BE2C (cell line): ENCODE results near the gene GHDC.

Experiments
- DNase-seq: peaks from one replicate; pipeline ENCODE4 v3.0.0-alpha.2; 2020
- H3K27me3 ChIP-seq: fragments of 250-450 bp; sonication (Bioruptor Pico); 2 replicates; pipeline ENCODE4 v1.5.1; 2020; ENCODE audit warnings: mild to moderate bottlenecking
- H3K36me3 ChIP-seq: fragments of 250-450 bp; sonication (Bioruptor Pico); 2 replicates; pipeline ENCODE4 v1.5.1; 2020; ENCODE audit warnings: mild to moderate bottlenecking
- H3K4me1 ChIP-seq: fragments of 250-450 bp; sonication (Bioruptor Pico); 2 replicates; pipeline ENCODE4 v1.5.1; 2020
- H3K4me3 ChIP-seq: 2 replicates; pipeline ENCODE4 v1.5.1; 2011; ENCODE audit warnings: low read depth, low read length
- H3K9me3 ChIP-seq: fragments of 250-450 bp; sonication (Bioruptor Pico); 2 replicates; pipeline ENCODE4 v1.5.1; 2020
- TF ChIP-seq, protein P1 (sequence below): IDR thresholded peaks from 2 replicates; pipeline ENCODE4 v1.5.1; 2012; ENCODE audit warnings: mild to moderate bottlenecking, low read depth, low read length

Gene GHDC

DNA sequence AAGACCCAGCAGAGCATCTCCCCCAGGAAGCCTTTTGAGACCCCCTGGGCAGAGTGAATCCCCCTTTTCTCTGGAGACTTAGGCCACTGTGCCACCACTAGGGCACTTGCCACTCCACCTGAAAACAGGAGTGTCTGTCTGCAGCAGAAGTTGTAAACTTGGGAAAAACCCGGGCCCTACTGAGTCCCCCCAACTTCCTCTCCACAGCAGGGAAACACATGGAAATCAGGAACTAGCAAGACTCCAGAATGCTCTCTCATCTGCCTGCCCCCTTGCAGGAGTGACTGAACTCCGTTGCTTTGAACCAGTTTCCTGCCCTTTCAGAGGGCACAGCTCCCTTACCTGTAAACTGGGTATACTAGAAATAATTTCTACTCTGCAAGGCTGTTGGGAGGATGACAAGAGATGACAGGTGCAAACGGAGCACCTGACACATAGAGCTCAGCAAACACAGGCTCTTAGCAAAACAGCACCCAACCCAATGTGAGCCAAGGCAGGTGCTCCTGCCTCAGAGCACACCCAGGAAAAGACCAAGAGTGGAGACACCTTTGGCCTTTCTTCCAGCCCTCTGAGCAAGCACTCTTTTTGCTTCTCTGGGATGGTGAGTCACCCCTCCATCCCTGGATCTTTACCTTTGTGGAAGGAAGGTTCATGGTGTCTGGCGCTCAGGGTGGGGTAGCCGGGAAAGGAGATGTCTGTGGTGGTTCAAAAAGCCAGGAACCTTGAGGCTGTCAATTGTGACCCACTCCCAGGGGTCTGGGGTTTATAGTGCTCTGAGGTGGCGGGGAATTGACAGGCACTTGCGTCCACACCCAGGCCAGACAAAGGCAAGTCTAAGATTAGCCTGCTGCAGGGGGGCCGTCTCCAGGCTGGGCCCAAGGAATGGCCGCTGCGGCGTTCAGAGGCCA lies 9.3 kb downstream of the GHDC start, which contains the start of gene HCRT:
TSS of gene HCRT (minus strand) at position 740 of the 908 bp plus-strand sequence. CDS start at position 653, 87 bp downstream.
- Histone ChIP-seq H3K36me3 (no peaks in the 10 kb centered on the region), H3K27me3 (no peaks in the 10 kb centered on the region), H3K9me3 (no peaks in the 10 kb centered on the region), H3K4me1 (no peaks in the 10 kb centered on the region), H3K4me3 (no peak within 1 kb of the TSS)
- TF ChIP-seq, protein P1, sequence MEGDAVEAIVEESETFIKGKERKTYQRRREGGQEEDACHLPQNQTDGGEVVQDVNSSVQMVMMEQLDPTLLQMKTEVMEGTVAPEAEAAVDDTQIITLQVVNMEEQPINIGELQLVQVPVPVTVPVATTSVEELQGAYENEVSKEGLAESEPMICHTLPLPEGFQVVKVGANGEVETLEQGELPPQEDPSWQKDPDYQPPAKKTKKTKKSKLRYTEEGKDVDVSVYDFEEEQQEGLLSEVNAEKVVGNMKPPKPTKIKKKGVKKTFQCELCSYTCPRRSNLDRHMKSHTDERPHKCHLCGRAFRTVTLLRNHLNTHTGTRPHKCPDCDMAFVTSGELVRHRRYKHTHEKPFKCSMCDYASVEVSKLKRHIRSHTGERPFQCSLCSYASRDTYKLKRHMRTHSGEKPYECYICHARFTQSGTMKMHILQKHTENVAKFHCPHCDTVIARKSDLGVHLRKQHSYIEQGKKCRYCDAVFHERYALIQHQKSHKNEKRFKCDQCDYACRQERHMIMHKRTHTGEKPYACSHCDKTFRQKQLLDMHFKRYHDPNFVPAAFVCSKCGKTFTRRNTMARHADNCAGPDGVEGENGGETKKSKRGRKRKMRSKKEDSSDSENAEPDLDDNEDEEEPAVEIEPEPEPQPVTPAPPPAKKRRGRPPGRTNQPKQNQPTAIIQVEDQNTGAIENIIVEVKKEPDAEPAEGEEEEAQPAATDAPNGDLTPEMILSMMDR, result no peak
- no peak for DNase-seq

GRCh38 chr17:42183741-42184711 lies 10.3 kb downstream of the GHDC start:
- Histone ChIP-seq H3K27me3 (no peaks in the 10 kb centered on the region), H3K4me1 (no peaks in the 10 kb centered on the region), H3K36me3 (no peaks in the 10 kb centered on the region), H3K4me3 (peak overlapping the region; percentile 38), H3K9me3 (no peaks in the 10 kb centered on the region)
- peak; percentile 67 for DNase-seq
- TF ChIP-seq, protein P1, result peak; percentile 37

- H3K4me1 ChIP-seq, result no peaks in the 10 kb centered on the region
- no peaks in the 10 kb centered on the region; the same call in 1 of the 2 replicates for H3K36me3 ChIP-seq
- no peaks in the 10 kb centered on the region for H3K27me3 ChIP-seq
- TF ChIP-seq, protein P1, result no peak
- DNase-seq, result no peak
- no peak overlapping the region for H3K4me3 ChIP-seq
- H3K9me3 ChIP-seq, result no peaks in the 10 kb centered on the region
Measured at GRCh38 chr17:42182927-42183734, 11.2 kb downstream of the GHDC start.

DNA sequence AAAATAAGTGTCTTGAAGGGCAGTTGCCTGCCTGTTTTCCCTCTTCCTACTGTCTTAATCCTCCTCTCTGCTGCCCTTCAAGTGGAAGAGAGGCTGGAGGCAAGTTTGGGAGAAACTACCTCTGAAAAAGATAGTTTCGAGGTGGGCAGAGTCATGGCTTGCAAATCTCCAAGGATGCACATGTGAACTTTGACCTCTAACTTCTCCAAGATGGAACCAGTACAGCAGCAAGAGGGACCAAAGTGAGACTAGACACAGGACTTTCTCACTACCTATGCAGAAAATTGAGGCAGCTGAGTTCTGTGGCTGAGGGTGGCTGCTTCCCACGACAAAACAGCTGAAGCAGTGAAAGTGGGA lies 12.5 kb downstream of the GHDC start:
- DNase-seq, result no peak
- TF ChIP-seq, protein P1, result no peak
- no peaks in the 10 kb centered on the region for H3K27me3 ChIP-seq

DNA sequence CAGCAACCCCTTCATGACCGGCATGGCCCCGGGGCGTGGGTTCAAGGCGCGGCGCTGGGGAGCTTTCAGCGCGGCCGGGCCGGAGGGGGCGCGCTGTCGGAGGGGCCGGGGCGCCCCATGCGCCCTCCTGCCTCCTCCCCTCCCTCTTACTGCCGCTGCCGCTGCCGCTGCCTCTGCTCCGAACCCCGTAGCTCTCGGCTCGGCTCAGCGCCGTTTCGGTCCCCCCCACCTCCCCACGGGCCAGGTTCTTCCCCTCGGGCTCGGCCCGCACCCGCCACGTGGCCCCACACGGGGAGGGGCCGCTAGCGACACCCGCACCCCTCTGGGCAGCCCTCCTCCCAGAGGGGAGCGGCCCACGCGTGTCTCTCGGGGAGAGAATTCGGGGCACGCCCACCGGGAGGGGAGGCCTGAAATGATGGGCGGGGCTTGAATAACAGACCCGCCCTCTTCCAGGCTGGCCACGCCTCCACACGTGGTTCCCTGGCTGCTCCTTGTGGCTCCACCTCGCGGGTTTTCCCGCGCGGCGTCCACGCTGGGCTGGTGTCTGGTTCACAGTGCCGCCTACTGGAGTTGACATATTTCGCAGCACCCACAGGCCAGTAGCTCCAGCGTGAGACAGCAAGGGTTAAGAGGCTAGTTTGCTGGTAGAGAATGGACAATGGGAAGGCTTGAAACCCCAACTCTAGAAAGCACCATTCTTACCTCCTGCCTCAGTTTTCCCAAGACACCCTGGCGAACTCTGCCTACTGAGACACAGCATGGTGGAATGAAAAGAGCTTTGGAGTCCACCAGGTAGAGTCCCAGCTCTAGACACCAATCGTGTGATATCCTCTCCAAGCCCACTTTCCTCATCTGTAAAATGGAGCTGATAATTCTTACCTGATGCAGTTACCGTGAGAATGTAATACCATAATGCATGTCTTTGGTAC lies 13.1 kb downstream of the GHDC start, which contains the start of gene KCNH4:
TSS of gene KCNH4 (minus strand) at position 221 of the 929 bp plus-strand sequence. CDS start at position 24, 197 bp downstream.
- H3K4me3 ChIP-seq, result peak within 1 kb of the TSS; percentile 79
- H3K9me3 ChIP-seq, result no peaks in the 10 kb centered on the region
- TF ChIP-seq, protein P1, result peak; percentile 88
- DNase-seq, result peak; percentile 97
- no peaks in the 10 kb centered on the region; the same call in 1 of the 2 replicates for H3K36me3 ChIP-seq
- H3K27me3 ChIP-seq, result no peaks in the 10 kb centered on the region
- no peaks in the 10 kb centered on the region for H3K4me1 ChIP-seq

More for the DNA sequence above, 12.5 kb downstream of the GHDC start:
- no peaks in the 10 kb centered on the region; the same call in 1 of the 2 replicates for H3K36me3 ChIP-seq
- H3K4me1 ChIP-seq, result no peaks in the 10 kb centered on the region
- no peak overlapping the region for H3K4me3 ChIP-seq
- no peaks in the 10 kb centered on the region for H3K9me3 ChIP-seq
